Stomach smooth muscle (tissue), 2 donors: ENCODE measurements around the gene TNFRSF1A.

ENCODE experiments used
- H3K27ac ChIP-seq: one replicate; pipeline ENCODE4 v1.7.0; 2013; ENCODE audit warnings: mild to moderate bottlenecking, low read length, inconsistent platforms
- H3K27me3 ChIP-seq, 2 donors: one replicate each; pipeline ENCODE4 v1.7.0; 2013; ENCODE audit warnings: low read length in 2 of 2; ENCODE audit not compliant: insufficient read depth in 2 of 2, control insufficient read depth in 1 of 2
- H3K36me3 ChIP-seq, 2 donors: one replicate each; pipeline ENCODE4 v1.7.0; 2013; ENCODE audit warnings: low read length in 2 of 2; ENCODE audit not compliant: control insufficient read depth in 2 of 2, insufficient read depth in 2 of 2
- H3K4me1 ChIP-seq: one replicate; pipeline ENCODE4 v1.7.0; 2013; ENCODE audit warnings: low read length; ENCODE audit not compliant: control insufficient read depth, insufficient read depth
- H3K4me3 ChIP-seq, 2 donors: one replicate each; pipeline ENCODE4 v1.7.0; 2013; ENCODE audit warnings: low read length in 2 of 2
- H3K9ac ChIP-seq, 2 donors: one replicate each; pipeline ENCODE4 v1.7.0; 2013; ENCODE audit warnings: low read length in 2 of 2, mild to moderate bottlenecking in 1 of 2
- H3K9me3 ChIP-seq, 2 donors: one replicate each; pipeline ENCODE4 v1.7.0; 2013; ENCODE audit warnings: low read length in 2 of 2; ENCODE audit not compliant: control insufficient read depth in 2 of 2
- donor health status: healthy.
- donor health status: Pancreatic carcinoma.

Gene TNFRSF1A

GRCh38 chr12:6318440-6318879, 23.4 kb downstream of the TNFRSF1A start:
- H3K36me3 ChIP-seq = no peaks in the 10 kb centered on the region
- no peaks in the 10 kb centered on the region for H3K9me3 ChIP-seq
- H3K4me3 ChIP-seq = no peak overlapping the region
- no peak overlapping the region for H3K27ac ChIP-seq
- no peak overlapping the region for H3K9ac ChIP-seq
- H3K27me3 ChIP-seq = no peaks in the 10 kb centered on the region
- peaks cover 10% of the 10 kb centered on the region for H3K4me1 ChIP-seq

- Histone ChIP-seq H3K9ac (no peak overlapping the region), H3K4me3 (no peak overlapping the region), H3K27ac (no peak overlapping the region), H3K9me3 (no peaks in the 10 kb centered on the region), H3K36me3 (no peaks in the 10 kb centered on the region), H3K27me3 (no peaks in the 10 kb centered on the region), H3K4me1 (peaks cover 4% of the 10 kb centered on the region)
Observed at GRCh38 chr12:6317693-6318439, 24.0 kb downstream of the TNFRSF1A start.

GRCh38 chr12:6316921-6317692, 24.8 kb downstream of the TNFRSF1A start:
- Histone ChIP-seq H3K9ac (no peak overlapping the region), H3K9me3 (no peaks in the 10 kb centered on the region), H3K27me3 (no peaks in the 10 kb centered on the region), H3K4me1 (no peaks in the 10 kb centered on the region), H3K27ac (no peak overlapping the region), H3K4me3 (no peak overlapping the region), H3K36me3 (no peaks in the 10 kb centered on the region)

- Histone ChIP-seq H3K36me3 (no peaks in the 10 kb centered on the region), H3K27ac (no peak overlapping the region), H3K9me3 (no peaks in the 10 kb centered on the region), H3K27me3 (peaks cover under 1 to 4% of the 10 kb centered on the region in 2 donors), H3K9ac (no peak overlapping the region), H3K4me3 (no peak overlapping the region), H3K4me1 (no peaks in the 10 kb centered on the region)
Observed at GRCh38 chr12:6315704-6316597, 25.9 kb downstream of the TNFRSF1A start.

GRCh38 chr12:6315184-6315583, 26.7 kb downstream of the TNFRSF1A start:
- Histone ChIP-seq H3K4me1 (peaks cover 7% of the 10 kb centered on the region), H3K4me3 (no peak overlapping the region), H3K9me3 (no peaks in the 10 kb centered on the region), H3K36me3 (no peaks in the 10 kb centered on the region), H3K27me3 (peaks cover 3 to 12% of the 10 kb centered on the region in 2 donors), H3K9ac (no peak overlapping the region), H3K27ac (no peak overlapping the region)

- H3K27me3 ChIP-seq = peaks cover 7 to 14% of the 10 kb centered on the region in 2 donors
- no peaks in the 10 kb centered on the region for H3K9me3 ChIP-seq
- H3K27ac ChIP-seq = no peak overlapping the region
- peaks cover 7% of the 10 kb centered on the region for H3K4me1 ChIP-seq
- H3K4me3 ChIP-seq = no peak overlapping the region
- no peaks in the 10 kb centered on the region for H3K36me3 ChIP-seq
- H3K9ac ChIP-seq = no peak overlapping the region
Observed at GRCh38 chr12:6314776-6315175, 27.1 kb downstream of the TNFRSF1A start.

GRCh38 chr12:6313326-6313940, 28.4 kb downstream of the TNFRSF1A start:
- Histone ChIP-seq H3K27ac (no peak overlapping the region), H3K4me1 (peaks cover 7% of the 10 kb centered on the region), H3K36me3 (no peaks in the 10 kb centered on the region), H3K27me3 (peaks cover 7 to 14% of the 10 kb centered on the region in 2 donors), H3K4me3 (no peak overlapping the region), H3K9ac (no peak overlapping the region), H3K9me3 (no peaks in the 10 kb centered on the region)

GRCh38 chr12:6312529-6313325, 29.1 kb downstream of the TNFRSF1A start:
- no peaks in the 10 kb centered on the region for H3K9me3 ChIP-seq
- no peak overlapping the region for H3K4me3 ChIP-seq
- H3K27me3 ChIP-seq = peaks cover 7 to 14% of the 10 kb centered on the region in 2 donors
- no peaks in the 10 kb centered on the region for H3K36me3 ChIP-seq
- peaks cover 7% of the 10 kb centered on the region for H3K4me1 ChIP-seq
- no peak overlapping the region for H3K9ac ChIP-seq
- H3K27ac ChIP-seq = no peak overlapping the region

GRCh38 chr12:6311822-6312528, 29.9 kb downstream of the TNFRSF1A start:
- Histone ChIP-seq H3K27me3 (peaks cover 7 to 14% of the 10 kb centered on the region in 2 donors), H3K9ac (no peak overlapping the region), H3K4me3 (no peak overlapping the region), H3K36me3 (no peaks in the 10 kb centered on the region), H3K4me1 (peaks cover 7% of the 10 kb centered on the region), H3K27ac (no peak overlapping the region), H3K9me3 (no peaks in the 10 kb centered on the region)
